Midbrain (tissue), 1 donor: ENCODE results near the gene CRISP1.
"Not testable (repeated sequence)": the region's sequence is repeated elsewhere in the genome, so short reads cannot be mapped to it uniquely, and the experiment has no call there.

Source experiments
- DNase-seq: peaks from one replicate; lab custom pipeline; 2025; lab: John Stamatoyannopoulos, UW

CRISP1 gene, protein sequence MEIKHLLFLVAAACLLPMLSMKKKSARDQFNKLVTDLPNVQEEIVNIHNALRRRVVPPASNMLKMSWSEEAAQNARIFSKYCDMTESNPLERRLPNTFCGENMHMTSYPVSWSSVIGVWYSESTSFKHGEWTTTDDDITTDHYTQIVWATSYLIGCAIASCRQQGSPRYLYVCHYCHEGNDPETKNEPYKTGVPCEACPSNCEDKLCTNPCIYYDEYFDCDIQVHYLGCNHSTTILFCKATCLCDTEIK

DNA sequence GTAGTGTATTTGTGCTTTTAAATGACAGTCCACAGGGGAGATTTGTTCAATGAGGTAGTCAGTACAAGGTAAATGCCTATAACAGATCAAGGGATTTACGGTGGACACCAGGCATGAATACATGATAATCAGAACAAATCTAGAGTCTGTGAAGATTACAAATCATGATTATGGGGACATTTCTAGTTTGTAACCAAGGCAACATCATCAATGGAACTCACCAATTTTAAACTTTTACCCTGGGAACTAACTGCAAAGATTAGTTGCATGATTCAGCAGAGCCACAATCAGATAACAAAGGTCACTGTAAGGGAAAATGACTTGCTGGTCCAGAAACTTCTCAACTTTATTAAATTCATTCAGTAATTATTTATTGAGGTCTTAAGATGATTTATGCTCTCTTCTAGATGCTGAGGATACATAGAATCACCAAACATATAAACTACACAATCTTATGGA lies at the start of gene CRISP1:
TSS of gene CRISP1 (minus strand) at position 51 of the 459 bp plus-strand sequence. CDS start 9,135 bp downstream, outside the sequence.
- DNase-seq = no peak

DNA sequence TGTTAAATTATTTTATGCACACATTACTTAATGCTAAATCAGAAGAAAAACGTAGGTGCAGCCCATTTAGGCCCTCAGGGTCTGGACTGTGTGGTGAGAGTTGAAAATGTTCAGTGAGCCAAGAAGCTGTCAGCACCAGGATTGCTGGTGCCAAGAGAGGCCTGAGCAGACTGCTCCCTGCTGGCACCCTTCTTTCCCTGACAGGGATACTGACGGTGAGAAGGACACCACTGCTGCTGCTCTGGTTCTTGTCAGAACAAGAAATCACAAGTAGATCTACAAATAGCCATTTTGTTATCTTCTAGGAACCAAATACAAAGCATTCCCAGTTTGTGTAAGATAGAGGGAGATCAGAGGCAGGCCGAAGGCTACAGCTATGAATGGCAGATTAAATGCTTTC lies 48.7 kb upstream of the CRISP1 start:
- DNase-seq = no peak

DNA sequence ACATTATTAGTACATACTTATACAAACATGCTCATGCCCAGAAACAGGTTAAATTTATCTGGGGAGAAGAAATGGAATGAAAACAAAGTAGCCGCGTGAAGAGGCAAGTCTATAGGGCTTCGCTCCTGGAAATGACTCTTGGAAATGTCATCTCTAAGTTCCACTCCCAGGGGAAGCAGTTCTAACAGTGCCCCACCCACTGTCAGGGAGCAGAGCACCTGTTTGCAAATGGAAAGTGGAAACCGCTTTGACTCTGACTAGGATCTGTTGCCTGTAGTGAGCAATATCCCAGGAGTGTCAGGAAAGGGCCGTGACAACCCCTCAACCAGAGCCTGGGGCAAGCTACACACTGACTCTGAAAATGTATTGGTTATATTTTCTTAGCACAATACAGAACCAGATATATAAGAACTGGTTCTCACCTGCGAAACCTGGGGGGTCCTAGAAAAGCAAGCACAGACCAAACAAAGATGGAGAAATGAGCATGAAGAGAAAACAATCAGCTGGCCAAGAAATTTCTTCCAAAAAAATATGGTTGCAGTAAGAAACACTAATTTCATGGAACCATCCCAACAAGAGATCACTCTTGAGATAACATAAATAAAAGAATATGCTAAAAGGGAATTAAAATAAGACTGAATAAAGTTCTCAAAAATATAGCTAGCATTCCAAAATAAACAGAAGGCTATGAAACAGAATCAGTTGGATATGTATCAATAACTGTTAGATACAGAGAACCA lies 47.5 kb upstream of the CRISP1 start:
- no peak for DNase-seq

DNA sequence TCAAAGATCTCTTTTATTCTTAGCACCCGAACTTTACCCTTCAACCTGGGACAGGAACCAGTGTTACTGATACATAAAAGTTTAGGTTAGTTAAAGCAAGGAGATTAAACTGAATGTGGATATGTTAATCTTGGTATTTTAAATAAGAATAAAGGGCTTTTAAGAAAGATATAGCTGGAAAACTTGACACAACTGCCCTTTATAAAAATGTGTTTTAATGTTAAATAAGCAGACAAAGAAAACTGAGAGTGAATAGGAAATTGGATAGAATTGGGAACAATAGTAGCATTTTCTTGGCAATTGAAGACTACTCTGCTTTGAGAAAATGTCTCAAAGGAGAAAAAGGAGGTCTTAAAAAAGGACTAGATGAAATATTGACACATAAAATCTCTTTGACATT lies 45.9 kb upstream of the CRISP1 start:
- no peak for DNase-seq

DNA sequence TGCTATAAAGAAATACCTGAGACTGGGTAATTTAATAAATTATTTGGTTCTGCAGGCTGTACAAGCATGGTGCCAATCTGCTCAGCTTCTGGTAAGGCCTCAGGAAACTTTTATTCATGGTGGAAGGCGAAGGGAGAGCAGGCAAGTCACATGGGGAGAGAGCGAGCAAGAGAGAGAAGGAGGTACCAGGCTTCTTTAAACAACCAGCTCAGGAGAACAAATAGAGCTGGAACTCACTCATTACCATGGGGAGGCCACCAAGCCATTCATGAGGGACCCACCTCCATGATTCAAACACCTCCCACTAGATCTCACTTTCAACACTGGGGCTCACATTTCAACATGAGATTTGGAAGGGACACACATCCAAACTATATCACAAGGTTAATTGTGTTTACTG lies 44.9 kb upstream of the CRISP1 start:
- DNase-seq = no peak

DNA sequence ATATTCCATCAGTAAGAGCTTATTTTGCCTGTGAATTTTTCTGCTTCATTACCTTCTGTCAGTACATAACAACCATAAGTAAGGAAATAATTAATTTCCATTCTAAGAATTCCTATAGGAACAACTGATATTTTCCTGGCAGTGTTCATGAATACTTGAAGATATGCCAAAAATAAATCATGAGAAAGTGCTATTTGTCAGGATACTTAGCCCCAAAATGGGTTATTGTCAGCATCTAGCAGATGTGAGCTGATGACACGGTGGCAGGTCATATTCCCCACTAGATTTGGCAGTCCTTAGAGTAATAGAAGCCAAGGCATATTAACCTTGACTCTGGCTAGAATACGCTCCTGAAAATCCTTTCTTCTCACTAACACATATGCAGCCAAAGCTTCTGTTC lies 43.2 kb upstream of the CRISP1 start:
- no peak for DNase-seq

DNA sequence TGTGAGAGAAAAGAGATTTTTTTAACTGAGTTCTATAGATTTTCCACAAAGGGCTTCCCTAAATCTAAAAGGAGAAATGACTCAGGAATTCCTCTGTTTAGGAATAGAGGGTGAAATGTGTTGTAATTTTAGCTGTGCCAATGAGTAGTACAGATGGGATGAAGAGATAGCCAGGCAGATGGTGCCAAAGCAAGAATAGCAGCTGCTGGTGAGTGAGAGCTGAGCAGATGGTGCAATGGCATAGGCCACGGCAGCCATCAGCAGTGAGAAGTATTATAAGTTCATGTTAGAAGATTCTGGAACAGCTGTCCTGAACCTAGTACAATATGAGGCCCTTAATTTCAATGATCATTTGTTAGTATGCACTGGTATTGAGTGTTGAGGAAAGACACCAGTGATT lies 40.2 kb upstream of the CRISP1 start:
- no peak for DNase-seq

DNA sequence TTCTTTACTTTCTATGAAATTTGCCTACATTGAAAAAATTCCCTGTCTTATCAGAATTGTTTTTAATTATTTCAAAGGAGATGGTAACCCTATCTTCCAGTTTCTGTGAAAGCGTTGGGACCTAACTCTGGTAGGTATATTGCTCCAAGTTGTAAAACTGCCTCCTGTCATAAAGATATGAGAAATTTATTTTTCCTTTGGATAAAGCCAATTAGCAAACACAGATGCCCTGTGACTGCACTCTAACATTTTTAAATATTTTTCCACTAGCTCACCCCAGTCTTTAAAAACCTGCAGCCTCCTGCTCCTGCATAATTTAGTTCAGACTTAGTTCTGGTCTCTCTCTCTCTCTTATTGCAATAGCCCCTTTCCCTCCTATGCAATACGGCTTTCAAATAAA lies 39.0 kb upstream of the CRISP1 start:
- no peak for DNase-seq

DNA sequence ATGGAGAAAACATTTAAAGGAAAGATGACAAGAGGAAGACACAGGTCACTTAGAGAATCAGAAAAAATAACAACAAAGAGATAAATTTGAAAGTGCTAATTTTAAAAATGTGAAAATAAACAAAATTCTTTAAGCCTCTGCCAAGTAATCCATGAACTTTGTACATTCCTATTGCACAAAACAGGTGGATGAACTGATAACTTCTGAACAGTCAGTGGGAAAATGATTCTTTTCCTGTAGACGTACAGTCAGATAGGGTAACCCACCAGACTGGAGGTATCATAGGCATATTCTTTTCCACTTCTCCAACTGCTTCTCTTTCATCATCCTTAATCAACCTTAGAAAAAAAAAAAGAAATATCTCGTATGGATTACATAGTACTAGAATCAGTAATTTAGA lies 36.5 kb upstream of the CRISP1 start:
- DNase-seq = no peak

DNA sequence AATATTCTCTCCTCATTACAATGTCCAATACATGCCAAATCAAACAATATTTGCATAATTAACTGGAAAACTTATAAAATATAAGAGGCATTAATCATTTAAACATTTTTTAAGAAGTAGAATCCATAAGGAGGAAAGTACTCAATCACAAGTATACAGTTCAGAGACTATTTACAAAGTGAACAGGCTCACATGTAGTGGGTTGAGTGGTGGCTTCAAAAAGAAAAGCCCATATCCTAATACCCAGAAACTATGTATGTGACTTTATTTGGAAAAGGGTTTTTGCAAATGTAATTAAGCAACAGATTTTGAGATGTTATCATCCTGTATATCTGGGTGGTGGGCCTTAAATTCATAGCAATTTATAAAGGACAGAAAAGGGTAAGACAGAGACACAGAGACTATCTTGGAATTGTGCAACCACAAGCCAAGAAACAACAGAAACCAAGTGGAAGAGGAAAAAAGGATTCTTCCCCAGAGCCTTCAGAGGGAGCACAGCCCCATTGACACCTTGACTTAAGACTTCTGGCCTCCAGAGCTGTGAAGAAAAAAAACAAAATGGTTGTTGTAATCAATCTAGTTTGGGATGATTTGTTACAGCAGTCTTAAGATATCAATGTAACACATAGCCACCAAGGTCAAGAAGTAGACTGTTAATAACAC lies 32.7 kb upstream of the CRISP1 start:
- DNase-seq = no peak

DNA sequence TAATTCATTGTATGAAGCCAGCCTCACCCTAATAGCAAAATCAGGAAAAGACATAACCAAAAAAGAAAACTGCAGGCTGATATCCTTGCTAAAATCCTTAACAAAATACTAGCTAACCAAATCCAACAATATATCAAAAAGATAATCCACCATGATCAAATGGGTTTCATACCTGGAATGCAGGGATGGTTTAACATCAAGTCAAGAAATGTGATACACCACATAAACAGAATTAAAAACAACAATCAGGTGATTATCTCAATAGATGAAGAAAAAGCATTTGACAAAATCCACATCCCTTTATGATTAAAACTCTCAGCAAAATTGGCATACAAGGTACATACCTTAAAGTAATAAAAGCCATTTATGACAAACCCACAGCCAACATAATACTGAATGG lies 29.2 kb upstream of the CRISP1 start:
- not testable (repeated sequence) for DNase-seq

DNA sequence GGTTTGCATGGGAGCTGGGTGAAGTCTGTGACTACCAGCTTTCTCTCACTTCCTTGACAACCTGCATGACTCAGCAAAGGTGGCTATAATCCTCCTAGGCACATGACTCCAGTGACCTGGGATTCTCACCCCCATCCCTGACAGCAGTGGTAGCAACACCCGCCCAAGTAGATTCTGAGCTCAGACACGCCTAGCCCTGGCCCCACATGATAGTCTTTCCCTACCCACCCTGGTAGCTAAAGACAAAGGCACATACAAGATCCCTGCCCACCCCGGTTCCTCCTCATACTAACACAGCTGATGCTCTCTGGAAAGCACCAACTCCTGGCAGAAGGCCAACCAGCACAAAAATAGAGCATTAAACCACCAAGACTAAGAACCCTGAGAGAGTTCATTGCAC lies 25.9 kb upstream of the CRISP1 start:
- no peak for DNase-seq

DNA sequence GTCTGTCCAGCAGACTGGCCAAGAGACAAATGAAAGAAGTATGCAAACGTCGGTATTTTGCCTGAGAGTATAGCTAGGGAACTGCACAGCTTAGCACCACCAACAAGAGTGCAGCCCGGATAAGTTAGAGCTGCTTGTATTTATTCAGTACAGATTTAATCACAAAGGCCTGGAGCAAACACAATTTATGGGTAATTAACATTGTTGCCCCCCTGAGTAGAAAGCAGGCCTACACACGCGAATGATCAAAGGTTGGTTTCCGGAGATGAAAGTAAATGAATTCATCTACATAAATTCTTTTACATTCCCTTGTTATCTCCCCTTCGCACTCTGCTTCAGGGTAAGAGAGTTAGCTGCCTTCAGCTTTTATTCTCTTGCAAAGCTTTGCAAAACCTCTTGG lies 24.7 kb upstream of the CRISP1 start:
- DNase-seq = no peak

DNA sequence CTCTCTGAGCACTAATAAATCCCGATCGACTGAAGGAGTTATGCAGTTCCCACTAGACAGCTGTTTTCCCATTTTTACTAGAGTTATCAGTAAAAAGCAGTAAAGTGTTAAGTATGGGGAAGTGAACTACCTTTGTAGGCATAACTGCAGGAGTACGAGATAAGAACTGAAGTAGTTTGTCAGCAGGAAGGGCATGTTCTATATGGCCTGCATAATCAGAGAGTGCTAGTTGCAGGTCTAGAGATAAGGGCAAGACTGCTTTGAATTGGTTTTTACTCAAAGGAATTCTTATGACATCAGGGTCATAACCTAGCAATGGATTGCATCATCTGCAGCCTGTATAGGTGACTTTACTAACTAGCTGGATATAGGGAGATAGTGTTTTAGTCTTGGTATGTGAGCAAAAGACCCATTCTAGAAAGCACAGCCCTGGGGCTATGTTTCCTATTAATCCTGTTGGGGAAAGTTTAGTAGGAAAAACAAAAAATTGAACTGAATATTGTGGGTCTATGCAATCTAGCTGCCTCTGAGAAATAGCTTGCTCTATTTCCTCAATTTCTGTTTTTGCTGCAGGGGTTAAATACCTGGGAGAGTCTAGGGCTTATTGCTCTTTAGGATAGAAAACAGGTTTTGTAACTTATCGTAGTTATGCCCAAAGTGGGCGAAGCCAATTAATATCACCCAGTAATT lies 22.6 kb upstream of the CRISP1 start:
- DNase-seq = no peak

DNA sequence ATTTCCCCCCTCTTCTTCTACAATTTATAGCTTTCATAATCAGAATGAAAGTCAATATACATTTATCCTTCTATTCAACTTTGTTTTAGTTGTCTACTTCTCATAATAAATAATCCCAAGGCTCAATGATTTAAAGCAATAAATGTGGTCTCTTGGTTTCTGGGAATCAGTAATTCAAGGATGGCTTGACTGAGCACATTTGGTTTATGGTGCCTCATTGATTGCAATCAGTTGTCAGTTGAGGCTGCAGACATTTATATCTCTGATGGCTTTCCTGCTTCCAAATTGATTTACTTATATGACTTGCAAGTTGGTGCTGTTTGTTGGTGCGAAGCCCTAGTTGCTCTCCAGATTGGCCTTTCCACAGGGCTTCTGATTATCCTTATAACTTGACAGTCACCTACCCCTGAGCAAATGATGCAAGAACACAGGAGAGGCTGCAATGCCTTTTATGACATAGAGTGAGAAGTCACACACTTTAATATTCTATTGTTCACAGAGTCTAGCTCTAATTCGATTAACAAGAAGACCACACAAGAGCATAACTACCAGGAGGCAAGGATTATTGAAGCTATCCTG lies 2.7 kb upstream of the CRISP1 start:
- no peak for DNase-seq

DNA sequence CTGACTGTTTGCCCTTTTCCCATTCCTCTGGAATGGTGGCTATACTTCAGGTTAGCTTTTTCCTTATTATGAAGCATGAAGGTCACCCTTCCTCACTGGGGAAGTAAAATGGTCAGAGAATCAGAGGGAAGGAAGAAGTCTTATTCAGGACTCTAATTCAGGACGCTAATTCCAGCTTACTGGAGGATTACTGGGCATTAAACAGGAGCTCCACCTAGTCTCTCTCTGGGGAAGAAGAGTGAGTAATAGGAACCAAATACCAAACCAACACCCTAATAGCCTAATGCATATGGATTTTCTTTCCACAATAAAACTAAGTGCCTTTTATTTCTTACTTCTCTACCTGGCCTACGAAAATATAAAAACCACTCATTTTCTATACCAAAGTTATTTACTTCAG lies 10.1 kb downstream of the CRISP1 start:
- no peak for DNase-seq

DNA sequence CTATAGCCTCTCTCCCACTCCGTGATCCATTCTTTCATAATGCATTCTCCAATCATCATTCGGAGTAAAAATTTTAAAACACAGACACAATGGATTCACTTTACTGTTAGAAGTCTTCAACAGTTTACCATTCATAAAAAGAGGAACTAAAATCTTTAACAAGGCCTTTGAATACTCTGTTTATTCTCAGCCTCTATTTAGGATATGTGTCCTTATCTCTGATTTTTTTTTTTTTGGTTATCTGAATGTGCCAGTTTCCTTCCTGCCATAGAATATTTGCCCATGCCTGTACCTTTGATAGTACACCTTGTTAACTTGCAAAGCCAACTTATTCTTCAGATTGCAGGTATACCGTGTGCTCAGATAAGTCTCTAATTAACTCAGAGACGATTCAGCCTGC lies 11.1 kb downstream of the CRISP1 start:
- no peak for DNase-seq

DNA sequence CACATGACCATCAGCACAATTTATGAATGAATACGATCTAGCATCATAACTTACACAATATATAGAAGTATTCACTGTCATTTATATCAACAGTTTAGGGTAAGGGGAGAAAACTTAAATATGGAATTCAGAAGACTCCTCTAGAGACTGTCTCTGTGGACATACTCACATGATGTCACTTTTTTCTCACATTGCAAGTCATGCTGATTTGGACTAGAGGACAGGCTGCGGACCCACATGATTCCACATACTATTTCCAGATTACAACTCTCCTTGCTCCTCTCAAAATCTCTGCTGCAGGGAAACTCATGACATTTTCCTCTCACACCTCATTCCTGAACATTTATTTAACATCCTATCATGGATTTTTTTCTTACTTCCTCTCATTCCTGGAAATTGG lies 13.4 kb downstream of the CRISP1 start:
- no peak for DNase-seq

DNA sequence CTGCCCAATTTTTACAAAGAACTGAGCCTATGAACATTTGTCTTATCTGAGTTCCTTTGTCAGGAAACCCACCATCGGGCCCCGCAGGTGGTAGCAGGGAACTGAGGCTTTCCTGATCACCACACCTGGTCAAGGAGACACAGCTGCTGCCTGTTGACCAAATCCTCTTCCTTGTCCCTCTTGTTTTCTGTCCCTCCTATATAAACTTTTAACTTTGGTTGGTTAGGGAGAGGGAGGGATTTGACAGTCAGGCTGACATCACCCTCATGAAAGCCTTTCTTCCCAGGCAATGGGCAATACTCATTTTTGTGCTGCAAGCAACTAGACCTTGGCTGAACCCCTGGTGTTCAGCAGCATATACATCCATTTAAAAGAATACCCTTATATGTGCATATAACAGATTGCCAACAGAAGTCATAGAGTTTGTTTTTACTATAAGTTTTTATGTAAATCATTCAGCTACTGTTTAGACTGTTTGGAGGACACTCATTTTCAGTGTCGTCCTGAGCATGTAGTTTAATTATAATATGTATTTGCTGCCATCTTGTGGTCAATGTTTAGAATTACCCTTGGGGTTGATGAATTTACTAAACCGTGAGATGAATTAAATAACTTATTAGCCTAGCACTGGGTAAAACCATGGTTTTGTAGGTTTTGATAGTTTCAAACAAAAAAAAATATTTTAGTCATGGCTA lies 17.0 kb downstream of the CRISP1 start:
- DNase-seq = peak; percentile 74

DNA sequence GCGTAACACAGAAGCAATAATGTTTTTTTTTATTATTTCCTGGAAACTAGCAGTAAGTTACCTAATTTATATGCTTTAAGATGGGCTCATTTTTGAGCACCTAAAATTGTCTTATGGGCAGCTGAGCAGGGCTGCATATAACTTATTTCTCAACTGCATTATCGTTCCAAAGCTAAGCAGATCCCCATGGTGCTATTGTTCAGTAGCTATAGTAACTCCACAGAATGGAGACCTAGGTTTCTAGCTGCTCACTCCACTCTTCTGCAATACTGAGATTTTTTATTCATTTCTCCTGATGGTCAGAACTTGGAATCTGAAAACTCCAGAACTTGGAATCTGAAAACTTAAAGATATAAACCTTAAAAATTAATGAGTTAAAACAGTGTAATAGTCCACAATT lies 18.7 kb downstream of the CRISP1 start:
- DNase-seq = no peak

DNA sequence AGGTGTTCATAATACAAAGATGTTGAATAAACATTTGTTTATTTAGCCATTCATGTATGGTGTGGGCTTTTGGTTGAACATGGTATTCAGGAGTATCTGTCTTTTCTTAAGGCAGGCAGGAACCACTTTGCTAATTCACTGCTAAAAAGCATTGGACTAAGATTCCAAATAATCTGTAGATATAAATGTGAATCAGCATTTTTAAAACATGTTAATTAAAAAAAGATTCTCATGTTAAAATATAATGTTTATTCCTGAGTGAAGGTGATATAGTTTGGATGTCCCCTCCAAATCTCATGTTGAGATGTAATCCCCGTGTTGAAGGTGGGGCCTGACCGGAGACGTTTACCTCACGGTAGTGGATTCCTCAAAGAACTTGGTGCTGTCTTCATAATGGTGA lies 19.3 kb downstream of the CRISP1 start:
- no peak for DNase-seq

DNA sequence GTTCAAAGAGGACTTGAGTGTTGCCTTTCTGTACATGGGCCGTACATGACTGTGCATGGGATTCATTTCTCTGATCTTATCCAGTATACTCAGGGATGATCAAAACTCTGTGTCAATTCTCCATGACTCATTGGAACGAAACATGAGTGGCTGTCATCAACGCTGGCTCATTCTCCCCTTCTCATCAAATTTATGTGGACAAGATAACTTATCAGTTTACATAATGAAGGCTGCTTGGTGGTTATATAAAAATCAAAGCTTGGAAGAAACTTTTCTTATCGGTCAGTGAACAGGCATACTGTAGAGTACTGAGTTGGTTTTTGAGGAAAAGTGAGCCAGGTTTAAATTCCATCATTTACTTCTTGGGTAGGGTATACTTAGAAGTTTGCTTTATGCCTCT lies 24.9 kb downstream of the CRISP1 start:
- DNase-seq = no peak
